Measurements from ENCODE around the gene CENPO. TPM values are rescaled to one million over a fixed set of nuclear protein-coding genes. Genes with fewer than 3 reads are reported as not detected.

Gene CENPO
- total RNA-seq, 1 experiment from 2014 or later = 33.0 TPM

DNA sequence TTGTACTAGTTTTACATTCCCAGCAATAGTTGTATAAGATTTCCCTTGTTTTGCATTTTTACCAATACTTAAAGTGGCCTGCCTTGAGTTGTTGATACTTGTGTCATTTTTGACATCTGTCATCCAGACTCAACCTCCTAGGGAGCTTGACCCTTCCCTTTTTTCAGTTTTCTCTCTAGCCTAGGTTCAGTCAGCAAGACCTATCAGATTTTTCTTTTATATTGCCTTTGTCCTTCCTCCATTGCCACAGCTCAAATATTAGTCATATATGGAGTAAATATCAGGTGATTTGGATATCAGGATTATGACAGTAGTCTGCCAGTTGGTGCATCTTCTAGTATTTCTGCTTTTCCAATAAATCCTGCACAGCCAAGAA is 13.4 kb downstream of the CENPO start:
- Histone ChIP-seq H3K79me2 (ENCODE audit: low read depth) (peaks cover 65% of the 10 kb centered on the region), H3K9me3 (ENCODE audit: insufficient read depth, low read depth) (no peaks in the 10 kb centered on the region), H3K36me3 (ENCODE audit: low read depth) (peaks cover 7% of the 10 kb centered on the region; the same call in 1 of the 2 replicates), H3K9me2 (ENCODE audit: insufficient read depth) (no peaks in the 10 kb centered on the region), H4K20me1 (ENCODE audit: insufficient read depth) (no peaks in the 10 kb centered on the region; the same call in 1 of the 2 replicates), H3K4me1 (replicated peaks; ENCODE audit: insufficient read depth) (peaks cover 14% of the 10 kb centered on the region), H3K27me3 (ENCODE audit: insufficient read depth, low read depth) (no peaks in the 10 kb centered on the region), H3F3A (ENCODE audit: insufficient read depth, low read depth) (peaks cover 7% of the 10 kb centered on the region; the same call in 1 of the 2 replicates), H3K4me3 (no peak overlapping the region), H2AFZ (no peak overlapping the region), H3K4me2 (no peak overlapping the region), H3K27ac (peak overlapping the region; percentile 56)
- ChIA-PET CTCF (no interaction called here), POLR2A (ENCODE audit: unreplicated experiment) (no interaction called here)
- TF ChIP-seq, protein P1, sequence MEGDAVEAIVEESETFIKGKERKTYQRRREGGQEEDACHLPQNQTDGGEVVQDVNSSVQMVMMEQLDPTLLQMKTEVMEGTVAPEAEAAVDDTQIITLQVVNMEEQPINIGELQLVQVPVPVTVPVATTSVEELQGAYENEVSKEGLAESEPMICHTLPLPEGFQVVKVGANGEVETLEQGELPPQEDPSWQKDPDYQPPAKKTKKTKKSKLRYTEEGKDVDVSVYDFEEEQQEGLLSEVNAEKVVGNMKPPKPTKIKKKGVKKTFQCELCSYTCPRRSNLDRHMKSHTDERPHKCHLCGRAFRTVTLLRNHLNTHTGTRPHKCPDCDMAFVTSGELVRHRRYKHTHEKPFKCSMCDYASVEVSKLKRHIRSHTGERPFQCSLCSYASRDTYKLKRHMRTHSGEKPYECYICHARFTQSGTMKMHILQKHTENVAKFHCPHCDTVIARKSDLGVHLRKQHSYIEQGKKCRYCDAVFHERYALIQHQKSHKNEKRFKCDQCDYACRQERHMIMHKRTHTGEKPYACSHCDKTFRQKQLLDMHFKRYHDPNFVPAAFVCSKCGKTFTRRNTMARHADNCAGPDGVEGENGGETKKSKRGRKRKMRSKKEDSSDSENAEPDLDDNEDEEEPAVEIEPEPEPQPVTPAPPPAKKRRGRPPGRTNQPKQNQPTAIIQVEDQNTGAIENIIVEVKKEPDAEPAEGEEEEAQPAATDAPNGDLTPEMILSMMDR (conservative IDR thresholded peaks at IDR 0.05) = no peak
- no peak for TF ChIP-seq EZH2 (IDR thresholded peaks at IDR 0.05; ENCODE audit: low read depth)
- no TSS peak for BruUV-seq (replicated peaks)
- intact Hi-C loops (cut with micrococcal nuclease; ENCODE audit: unreplicated experiment) = no loop called here
- no peak for DNase-seq

DNA sequence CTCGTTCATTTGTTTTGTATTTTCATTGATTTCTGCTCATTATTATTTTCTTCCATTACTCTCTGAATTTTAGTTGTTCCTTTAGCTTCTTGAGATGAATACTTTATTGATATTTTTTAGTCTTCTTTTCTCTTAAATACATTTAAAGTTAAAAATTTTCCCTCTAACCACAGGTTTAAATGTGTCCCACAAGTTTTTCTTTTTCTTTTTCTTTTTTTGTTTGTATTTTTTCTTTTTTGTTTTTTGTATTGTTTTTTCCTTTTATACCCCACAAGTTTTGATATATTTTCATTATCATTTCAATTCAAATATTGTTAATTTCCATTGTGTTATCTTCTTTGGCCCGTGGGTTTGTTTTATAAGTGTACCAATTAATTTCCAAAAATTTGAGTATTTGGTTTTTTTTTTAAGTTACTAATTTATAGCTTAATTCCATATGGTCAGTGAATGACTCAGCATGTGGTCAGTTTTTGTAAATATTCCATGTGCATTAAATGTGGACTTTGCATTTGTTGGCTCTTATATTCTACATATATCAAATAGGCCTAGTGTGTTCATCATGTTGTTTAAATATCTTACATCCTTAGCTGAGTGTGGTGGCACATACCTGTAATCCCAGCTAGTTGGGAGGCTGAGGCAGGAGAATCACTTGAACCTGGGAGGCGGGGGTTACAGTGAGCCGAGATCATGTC is 16.2 kb downstream of the CENPO start:
- Histone ChIP-seq H3K36me3 (ENCODE audit: low read depth) (peaks cover 7% of the 10 kb centered on the region; the same call in 1 of the 2 replicates), H3F3A (ENCODE audit: insufficient read depth, low read depth) (peaks cover 7% of the 10 kb centered on the region; the same call in 1 of the 2 replicates), H3K9me3 (ENCODE audit: insufficient read depth, low read depth) (no peaks in the 10 kb centered on the region), H3K4me3 (no peak overlapping the region), H3K79me2 (ENCODE audit: low read depth) (peaks cover 68% of the 10 kb centered on the region), H3K9me2 (ENCODE audit: insufficient read depth) (no peaks in the 10 kb centered on the region), H3K27ac (peak overlapping the region; percentile 41), H3K27me3 (ENCODE audit: insufficient read depth, low read depth) (no peaks in the 10 kb centered on the region), H2AFZ (no peak overlapping the region), H3K4me2 (no peak overlapping the region), H3K4me1 (replicated peaks; ENCODE audit: insufficient read depth) (peaks cover 14% of the 10 kb centered on the region), H4K20me1 (ENCODE audit: insufficient read depth) (no peaks in the 10 kb centered on the region; the same call in 1 of the 2 replicates)
- BruUV-seq (replicated peaks) = no TSS peak
- TF ChIP-seq, protein P1 (conservative IDR thresholded peaks at IDR 0.05) = no peak
- TF ChIP-seq EZH2 (IDR thresholded peaks at IDR 0.05; ENCODE audit: low read depth) = no peak
- ChIA-PET POLR2A (ENCODE audit: unreplicated experiment) (interaction anchor here (0.6 kb wide), 2 partner anchors 54 to 225 kb away, joined by 3 to 6 read pairs; no protein-coding TSS in a partner anchor), CTCF (no interaction called here)
- no peak for DNase-seq
- intact Hi-C loops (cut with micrococcal nuclease; ENCODE audit: unreplicated experiment) = no loop called here

DNA sequence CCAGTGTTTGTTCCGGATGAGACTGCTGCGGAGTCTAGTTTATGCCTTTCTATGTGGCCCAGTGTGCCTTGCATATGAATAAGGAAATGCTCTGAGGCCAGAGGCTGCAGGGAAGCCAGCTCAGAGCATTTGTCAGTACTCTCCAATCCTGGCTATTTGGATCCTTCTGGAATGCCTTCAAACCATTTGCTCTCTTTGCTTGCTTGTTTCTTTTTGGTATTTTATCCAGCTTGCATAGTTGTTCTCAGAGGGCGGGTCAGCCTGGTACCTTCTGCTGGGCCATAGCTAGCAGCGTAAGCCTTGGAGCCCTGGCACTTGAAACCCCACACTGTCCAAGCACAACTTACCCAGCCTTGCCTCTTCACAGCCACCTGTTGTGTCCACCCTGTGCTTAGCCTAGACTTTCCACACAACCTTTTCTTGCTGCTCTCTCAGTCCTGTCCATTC is 20.5 kb downstream of the CENPO start:
- Histone ChIP-seq H3F3A (ENCODE audit: insufficient read depth, low read depth) (no peaks in the 10 kb centered on the region), H3K4me3 (no peak overlapping the region), H3K9me2 (ENCODE audit: insufficient read depth) (no peaks in the 10 kb centered on the region), H3K4me1 (replicated peaks; ENCODE audit: insufficient read depth) (peaks cover 8% of the 10 kb centered on the region), H3K27me3 (ENCODE audit: insufficient read depth, low read depth) (no peaks in the 10 kb centered on the region), H3K36me3 (ENCODE audit: low read depth) (0 out of 2 replicates have a peak, but pooled peaks cover 10% of the 10 kb centered on the region), H3K9me3 (ENCODE audit: insufficient read depth, low read depth) (no peaks in the 10 kb centered on the region), H3K27ac (no peak overlapping the region), H3K79me2 (ENCODE audit: low read depth) (peaks cover 33% of the 10 kb centered on the region), H4K20me1 (ENCODE audit: insufficient read depth) (no peaks in the 10 kb centered on the region), H2AFZ (no peak overlapping the region), H3K4me2 (no peak overlapping the region)
- intact Hi-C loops (cut with micrococcal nuclease; ENCODE audit: unreplicated experiment) = no loop called here
- TF ChIP-seq, protein P1 (conservative IDR thresholded peaks at IDR 0.05) = no peak
- TF ChIP-seq EZH2 (IDR thresholded peaks at IDR 0.05; ENCODE audit: low read depth) = no peak
- ChIA-PET CTCF (no interaction called here), POLR2A (ENCODE audit: unreplicated experiment) (no interaction called here)
- DNase-seq = no peak
- BruUV-seq (replicated peaks) = no TSS peak
